SH-SY5Y (cell line): Measurements from ENCODE around the gene NCBP2L.

ENCODE experiments used
- GATA2 ChIP-seq: IDR thresholded peaks from 2 replicates; pipeline ENCODE4 v1.6.1; 2011; ENCODE audit warnings: mild to moderate bottlenecking, low read depth, low read length
- GATA3 ChIP-seq: IDR thresholded peaks from 2 replicates; pipeline ENCODE4 v1.6.1; 2011; ENCODE audit warnings: low read depth, mild to moderate bottlenecking, low read length, moderate library complexity

GRCh38 chrX:107777536-107777832, at the start of gene NCBP2L:
- no peak for TF ChIP-seq GATA2
- no peak for TF ChIP-seq GATA3
